Fibroblast of skin of right quadriceps (primary cell): ENCODE data around the gene RUFY3.
"Not testable (repeated sequence)": the region's sequence is repeated elsewhere in the genome, so short reads cannot be mapped to it uniquely, and the experiment has no call there.

ENCODE experiments used
- DNase-seq: peaks from one replicate; pipeline ENCODE4 v3.0.0-alpha.2; 2013

The RUFY3 gene

DNA sequence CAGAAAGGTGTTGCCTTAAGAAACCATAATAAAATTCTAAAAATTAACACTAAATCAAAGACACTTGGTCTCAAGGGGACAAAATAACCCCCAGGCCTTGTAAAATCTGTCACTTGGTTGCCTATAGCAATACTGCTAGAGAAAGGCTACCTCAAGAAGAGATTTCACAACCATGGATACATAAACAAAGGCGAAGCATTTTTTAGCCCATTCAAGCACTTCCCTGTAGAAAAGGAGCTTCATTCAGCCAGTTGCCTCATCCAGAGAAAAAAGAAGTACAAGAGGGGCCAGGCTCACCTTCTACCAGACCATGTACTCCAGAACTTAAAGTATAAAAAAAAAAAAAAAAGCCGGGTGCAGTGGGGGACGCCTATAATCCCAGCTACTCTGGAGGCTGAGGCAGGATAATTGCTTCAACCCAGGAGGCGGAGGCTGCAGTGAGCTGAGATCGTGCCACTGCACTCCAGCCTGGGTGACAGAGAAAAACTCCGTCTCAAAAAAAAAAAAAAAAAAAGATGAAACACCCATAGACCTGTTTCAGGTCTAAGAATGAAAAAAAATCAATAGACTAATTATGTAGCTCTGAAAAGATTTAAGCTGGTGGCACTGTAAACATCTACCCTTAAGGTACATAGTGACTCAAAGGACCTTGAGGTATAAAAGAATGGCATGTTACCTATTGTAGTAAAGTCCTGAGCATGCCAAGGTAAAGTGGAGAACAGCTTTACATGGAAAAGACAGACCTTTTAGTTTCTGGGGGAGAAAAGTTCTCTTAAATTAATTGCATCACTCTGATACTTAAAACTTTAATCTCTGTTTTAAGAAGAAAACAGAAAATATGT, 18.0 kb downstream of the RUFY3 start:
- no peak for DNase-seq

DNA sequence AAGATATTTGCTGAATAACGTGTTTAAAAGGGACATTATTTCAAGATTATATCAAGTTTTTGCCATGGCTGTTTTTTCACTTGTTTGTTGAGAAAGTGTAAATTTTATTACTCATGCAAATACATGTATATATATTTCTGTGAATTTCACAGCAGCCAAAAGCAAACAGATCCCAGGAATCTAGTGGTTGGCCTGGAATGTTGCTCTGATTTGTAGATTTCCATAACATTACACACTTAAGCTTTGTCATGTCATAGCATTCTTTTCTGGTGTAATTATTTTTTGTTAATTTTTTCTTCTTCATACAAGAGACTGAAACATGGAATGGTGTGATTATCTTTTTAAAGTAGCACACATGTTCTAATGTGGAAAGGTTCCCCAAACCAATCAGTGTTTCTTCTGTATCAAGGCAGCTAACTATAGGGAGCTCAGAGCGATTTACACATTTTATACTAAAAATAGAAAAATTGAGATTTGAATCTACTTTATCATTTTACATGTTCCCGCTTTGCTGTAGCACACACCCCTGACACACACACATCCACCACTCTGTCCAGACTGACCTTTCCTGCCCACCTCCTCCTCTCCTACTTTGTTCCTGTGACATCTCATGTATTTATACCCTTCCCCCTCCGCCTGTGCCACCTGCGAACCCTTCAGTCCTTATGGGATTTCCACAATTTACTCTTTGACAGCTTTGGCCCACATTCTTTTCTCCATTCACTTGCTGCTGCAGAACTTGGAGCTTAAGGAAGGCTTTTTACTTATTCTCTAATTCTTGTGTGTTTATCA, 20.3 kb downstream of the RUFY3 start:
- peak; percentile 42 for DNase-seq

DNA sequence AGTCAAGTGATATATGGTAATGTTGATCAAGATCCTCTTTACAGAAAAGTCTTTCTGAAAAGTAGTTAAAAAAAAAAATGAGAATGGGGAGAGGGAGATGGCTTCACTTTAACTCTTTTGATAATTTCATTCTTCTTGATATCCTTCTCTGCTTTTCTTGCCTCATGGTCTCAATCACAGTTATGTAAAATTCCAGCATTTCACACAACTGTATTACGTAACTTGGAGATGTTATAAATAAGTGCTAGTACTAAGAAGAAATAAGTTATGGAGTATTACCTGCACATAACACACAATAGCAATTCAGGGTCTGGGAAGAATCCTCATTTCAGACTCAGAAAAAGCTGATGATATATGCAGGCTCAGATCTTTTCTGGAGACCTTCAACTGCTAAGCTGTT, 22.0 kb downstream of the RUFY3 start:
- no peak for DNase-seq

DNA sequence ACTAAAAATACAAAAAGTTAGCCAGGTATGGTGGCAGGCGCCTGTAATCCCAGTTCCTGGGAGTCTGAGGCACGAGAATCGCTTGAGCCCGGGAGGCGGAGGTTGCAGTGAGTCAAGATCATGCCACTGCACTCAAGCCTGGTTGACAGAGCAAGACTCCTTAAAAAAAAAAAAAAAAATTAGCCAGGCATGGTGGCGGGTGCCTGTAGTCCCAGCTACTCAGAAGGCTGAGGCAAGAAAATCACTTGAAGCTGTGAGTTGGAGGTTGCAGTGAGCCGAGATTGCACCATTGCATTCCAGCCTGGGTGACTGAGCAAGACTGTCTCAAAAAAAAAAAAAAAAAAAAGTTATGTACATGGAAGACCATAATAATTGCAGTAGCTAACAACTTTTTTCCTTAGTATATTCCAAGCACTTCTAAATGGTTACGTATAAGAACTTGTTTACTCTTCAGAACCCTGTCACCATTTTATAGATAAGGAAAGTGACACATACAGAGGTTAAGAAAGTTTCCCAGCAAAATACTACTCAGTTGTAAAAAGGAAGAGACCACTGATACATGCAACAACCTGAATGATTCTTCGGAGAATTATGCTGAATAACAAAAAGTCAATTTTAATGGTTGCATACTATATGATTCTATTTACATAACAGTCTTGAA, 24.5 kb downstream of the RUFY3 start:
- DNase-seq: peak; percentile 73

DNA sequence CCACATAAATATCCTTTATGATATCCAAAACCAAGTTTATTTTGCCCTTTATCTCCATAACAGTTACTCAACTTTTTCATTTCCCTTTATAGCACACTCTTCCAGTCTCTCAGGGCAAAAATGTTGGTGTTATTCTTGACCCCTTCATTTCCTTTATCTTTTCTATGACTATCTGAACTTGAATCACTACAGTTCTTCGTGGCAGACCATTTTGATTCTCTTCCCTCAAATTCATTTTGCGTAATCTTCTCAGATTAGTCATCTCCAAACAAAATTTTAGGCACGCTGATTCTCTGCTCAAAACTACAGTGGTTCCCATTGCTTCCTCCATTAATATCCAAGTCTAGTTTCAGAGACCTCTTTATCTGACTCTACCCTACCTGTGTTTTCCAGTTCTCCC, 26.1 kb downstream of the RUFY3 start:
- DNase-seq: no peak

DNA sequence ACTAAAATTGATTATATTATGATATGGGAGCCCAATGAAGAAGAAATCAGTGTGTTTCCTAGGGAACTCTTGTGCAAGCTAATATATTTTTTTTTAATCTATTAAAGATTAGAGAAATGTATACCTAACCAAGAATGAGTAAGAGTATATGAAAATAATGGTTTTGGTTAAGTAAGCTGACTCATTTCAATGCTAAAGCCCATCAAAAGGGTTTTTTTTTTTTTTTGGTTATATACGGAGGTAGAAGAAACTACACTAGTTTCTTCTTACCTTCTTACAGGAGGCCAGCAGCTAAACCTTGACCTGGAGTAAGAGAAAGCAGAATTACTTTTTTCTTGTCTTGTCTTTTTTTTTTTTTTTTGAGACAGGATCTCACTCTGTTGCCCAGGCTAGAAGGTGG, 27.5 kb downstream of the RUFY3 start:
- DNase-seq: no peak

DNA sequence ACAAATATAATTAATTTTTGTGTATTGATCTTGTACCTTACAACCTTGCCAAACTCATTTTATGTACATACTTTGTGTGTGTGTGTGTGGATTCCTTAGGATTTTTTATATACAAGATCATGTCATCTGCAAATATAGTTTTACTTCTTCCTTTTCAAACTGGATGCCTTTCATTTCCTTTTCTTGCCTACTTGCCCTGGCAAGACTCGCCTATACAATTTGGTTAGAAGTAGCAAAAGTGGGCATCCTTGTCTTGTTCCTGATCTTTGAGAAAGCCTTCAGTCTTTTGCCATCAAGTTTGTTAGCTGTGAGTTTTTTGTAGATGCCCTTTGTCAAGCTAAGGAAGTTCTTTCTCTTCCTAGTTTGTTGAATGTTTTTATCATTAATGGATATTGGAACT, 30.5 kb downstream of the RUFY3 start:
- no peak for DNase-seq

DNA sequence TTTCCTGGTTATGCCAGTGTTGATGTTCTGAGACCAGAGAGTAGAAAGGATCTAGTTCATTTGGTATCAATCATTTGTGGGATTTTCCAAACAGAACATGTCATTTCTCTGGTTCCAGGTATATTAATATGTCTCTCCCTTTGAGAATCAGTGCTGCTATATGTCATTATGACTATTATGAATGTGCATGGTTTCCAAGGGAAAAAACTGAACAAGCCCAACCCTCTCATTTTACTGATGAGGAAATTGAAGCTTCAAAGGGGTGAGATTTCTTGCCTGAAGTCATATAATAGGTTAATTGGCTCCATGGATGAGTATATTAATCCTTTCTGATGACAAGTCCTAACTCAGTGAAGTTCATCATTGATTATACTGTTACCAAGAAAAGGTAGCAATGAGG, 31.9 kb downstream of the RUFY3 start:
- DNase-seq: no peak

DNA sequence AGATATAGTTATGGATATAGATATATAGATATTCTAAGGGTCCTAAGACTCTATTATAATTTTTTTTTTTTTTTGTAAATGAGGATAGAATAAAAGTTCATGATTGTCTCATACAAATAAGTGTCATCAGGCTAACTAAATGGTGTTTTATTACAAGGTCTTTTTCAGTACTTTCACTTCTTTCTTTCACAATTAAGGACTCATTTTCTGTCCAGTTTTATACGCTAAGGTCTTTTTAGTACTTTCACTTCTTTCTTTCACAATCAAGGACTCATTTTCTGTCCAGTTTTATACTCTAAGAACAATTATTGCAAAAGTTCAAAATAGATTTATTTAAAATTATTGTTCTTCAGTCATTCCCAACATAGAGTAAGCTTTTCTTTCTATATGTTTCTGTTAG, 32.7 kb downstream of the RUFY3 start:
- DNase-seq: no peak

DNA sequence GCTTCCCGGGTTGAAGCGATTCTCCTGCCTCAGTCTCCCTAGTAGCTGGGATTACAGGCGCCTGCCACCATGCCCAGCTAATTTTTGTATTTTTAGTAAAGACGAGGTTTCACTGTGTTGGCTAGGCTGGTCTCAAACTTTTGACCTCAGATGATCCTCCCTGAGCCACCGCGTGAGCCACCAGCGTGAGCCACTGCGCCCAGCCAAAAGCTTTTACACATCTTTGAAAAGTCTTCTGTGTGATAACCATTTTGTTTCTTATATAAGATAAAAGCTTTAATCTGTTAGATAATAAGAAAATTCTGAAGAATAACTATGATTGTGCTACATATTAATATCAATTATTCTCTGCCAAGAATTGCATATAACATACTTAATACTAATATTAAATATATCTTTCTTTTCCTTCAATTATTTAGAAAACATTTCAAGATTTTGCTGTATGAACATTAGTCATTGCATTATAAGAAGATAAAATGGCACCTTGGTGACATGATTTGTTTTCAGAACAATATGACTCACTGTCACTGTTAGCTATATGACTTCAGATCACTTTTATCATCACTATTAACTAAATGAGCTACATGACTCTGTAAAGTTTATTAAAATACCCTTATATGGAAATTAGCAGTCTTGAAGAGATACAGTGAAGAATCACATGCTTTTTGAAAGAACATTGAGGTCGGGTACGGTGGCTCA, 33.4 kb downstream of the RUFY3 start:
- no peak for DNase-seq

DNA sequence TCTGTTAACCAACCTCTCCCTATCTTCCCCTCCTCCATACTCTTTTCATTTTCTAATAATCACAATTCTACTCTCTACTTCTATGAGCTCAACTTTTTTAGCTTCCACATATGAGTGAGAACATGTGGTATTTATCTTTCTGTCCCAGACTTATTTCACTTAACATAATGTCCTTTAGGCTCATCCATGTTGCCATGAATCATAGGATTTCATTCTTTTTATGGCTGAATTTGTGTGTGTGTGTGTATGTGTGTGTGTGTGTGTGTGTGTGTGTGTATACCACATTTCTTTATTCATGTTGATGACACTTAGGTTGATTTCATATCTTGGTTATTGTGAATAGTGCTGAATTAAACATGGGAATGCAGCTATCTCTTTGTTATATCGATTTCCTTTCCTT, 37.4 kb downstream of the RUFY3 start:
- peak; percentile 37 for DNase-seq

DNA sequence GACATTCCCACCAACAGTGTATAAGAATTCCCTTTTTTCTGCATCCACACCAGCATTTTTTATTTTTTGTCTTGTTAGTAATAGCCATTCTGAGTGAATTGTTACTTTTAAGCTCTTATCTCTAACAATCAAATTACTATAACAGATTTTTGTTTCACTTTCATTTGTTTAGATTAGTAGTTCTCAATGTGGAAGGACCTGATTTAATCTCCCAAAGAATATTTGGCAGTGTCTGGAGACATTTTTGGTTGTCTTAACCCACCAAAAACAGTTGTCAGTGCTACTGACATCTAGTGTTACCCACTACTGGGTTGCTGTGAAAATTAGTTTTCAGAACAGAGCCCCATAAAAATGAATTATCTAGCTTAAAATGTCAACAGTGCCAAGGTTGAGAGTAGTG, 37.9 kb downstream of the RUFY3 start:
- no peak for DNase-seq

DNA sequence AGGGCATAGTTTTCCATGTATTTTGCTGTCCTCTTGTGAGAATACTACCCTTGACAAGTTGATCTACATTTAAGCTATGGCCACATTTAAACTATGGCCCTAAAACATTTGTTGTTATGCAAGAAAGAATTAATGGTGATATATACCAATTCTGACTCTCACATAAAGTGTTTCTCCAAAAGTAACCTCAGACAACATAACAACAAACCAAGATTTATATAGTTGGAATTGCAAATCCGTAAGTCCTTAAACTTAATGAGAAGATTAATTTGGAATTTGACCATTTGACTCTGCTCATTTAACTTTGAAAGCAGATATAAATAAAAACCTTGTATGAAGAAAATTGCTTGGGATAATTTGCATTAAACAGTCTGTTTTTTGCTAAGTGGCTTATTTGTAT, 38.9 kb downstream of the RUFY3 start:
- no peak for DNase-seq

DNA sequence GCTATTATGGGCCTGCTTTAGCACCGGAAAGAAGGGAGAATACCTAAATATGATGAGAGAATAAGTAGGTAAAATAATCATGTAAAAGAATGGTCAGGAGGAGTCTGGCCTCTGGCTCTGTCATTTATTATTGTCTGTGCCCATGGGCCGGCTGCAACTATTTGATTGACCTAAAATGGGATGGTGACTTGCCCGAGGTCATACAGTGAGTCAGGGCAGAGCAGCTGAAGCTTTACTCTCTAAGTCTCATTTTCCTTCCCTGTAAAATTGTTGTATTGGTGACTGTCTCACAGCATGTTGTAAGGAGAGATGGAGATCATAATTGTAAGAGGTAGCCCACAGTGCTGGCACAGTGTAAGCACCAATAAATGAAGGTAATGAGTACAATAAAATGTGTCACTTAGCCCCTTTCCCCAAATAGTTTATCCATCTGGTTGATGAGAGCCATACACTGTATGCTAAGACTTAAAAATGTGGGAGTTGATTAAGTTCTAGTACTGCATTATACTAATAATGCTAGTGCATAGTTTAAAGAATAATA, 39.6 kb downstream of the RUFY3 start:
- no peak for DNase-seq

DNA sequence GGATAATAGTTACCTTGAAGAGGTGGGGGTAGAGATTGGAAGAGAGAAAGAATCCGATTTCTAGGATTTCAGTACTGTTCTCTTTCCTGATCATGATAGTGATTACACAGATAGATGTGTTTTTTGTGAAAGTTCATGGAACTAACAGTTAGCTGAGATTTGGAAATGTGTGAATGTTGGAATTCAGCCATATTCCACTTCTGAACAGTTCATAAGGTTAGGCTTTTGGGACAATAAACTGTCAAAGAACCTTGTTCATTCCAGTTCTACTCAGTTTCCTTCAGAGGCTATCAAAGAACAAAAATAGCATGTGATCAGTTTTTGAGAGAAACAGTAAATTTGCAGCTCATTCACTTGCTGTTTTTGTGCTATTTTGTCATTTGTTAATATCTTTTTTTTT, 43.6 kb downstream of the RUFY3 start:
- no peak for DNase-seq

DNA sequence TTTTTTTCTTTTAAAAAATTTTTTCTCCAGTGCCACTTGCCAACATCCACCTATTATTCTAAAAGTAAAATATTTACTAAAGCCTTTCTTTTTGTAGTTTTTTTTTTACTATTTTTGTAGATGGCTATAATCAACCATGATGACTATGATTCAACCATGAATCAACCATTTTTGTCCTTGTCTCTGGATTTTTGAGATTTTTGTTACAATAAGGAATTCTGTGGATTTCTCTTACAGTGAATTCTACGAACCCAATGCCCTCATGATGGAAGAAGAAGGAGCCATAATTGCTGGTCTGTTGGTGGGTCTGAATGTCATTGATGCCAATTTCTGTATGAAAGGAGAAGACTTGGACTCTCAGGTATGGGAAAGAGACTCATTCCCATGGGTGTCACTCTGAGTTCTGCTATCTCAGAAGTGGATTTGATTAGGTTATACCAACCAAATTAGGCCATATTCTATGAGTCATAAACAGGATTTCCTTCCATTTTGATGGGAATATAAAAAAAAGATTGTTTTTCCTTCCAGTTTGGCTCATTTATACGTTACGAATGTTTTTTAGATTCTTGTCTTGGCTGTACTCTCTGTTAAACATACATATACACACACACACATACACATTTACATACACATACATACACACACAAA, 46.7 kb downstream of the RUFY3 start:
- peak; percentile 17 for DNase-seq

DNA sequence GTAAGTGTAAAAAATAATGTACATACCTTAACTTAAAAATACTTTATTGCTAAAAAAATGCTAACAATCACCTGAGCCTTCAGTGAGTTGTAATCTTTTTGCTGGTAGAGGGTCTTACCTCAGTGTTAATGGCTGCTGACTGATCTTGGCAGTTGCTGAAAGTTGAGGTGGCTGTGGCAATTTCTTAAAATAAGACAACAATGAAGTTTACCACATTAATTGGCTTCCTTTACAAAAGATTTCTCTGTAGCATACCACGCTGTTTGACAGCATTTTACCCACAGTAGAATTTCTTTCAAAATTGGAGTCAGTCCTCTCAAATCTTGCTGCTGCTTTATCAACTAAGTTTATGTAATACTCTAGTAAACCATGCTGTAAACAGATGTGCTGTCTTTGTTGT, 47.6 kb downstream of the RUFY3 start:
- not testable (repeated sequence) for DNase-seq

DNA sequence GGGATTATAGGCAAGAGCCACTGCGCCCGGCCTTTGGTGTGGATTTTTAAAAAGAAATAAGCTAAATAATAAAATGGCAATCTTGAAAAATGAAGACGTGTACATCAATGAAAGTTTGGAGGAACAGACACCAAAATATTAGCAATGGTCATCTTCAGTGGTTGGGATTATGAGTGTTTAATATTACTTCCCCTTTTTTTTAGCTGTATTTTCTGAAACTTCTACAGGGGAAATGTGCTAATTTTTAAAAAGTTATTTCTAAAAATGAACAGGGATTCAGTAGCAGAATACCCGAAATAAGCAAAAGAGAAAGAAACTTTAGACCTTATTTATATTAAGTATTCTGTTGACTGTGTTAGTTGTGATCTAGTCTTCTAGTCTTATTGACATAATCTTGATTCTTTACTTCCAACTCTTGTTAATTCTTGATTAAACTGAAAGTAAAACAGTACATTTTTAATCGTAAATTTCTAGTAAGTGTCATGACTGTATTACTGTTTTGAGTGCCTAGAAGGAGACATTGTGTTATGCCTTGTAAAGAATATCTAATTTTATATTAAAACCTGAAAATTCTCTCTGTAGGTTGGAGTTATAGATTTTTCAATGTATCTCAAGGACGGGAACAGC, 51.3 kb downstream of the RUFY3 start:
- no peak for DNase-seq

DNA sequence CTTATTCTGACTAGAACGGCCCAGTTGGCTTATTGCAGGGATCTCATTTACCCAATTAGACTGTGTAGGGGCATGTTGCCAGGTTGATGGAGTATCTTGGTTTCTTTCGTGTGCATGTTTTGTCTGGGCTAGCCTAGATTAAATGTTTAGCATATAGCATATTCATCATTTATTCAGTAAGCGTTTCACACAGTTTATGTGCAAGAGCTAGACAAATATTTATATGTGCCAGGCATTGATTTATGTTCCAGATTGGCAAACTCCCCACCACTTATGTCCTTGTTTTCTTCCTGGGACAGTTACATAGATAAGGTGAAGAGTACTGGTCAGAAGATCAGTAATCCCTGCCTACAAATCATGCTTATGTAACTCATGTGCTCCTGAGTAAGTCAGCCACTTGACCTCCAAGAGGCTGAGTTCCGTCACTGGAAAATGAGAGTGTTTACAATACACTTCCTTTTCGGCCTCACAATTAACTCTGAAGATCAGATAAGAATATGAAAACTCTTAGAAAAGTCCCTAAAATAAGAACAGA, 57.2 kb downstream of the RUFY3 start:
- no peak for DNase-seq

DNA sequence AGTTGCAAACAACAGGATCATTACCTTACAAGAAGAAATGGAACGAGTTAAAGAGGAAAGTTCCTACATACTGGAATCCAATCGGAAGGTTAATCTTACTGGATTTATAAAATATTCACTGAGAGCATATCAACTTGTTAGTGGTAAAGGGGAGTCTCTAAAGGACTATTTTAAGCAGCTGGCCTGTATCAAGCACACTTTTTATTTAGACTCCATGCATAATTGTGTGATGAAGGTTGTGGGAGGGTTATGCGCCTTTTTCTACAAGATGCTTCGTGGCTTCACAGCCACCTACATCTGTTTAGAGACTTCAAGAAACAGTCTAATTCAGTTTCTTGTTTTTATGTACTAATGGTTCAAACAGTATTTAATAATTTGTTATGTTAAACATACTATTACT, 61.3 kb downstream of the RUFY3 start:
- DNase-seq: no peak

DNA sequence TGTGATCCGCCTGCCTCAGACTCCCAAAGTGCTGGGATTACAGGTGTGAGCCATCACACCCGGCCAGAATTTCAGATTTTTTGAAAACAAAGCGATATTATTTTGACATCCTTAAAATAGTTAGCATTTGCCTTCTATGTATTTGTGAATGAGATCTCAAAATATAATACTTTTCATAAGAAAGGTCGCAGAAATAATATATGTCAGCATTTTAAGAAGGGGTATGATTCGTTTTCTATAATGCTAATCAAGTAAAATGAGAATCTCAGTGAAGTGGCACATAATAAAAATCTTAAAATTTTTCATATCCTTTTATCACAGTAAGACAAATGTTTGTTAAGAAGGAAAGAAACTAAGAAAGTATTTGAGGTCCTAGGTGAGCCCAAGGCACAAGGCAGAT, 65.7 kb downstream of the RUFY3 start:
- DNase-seq: no peak

DNA sequence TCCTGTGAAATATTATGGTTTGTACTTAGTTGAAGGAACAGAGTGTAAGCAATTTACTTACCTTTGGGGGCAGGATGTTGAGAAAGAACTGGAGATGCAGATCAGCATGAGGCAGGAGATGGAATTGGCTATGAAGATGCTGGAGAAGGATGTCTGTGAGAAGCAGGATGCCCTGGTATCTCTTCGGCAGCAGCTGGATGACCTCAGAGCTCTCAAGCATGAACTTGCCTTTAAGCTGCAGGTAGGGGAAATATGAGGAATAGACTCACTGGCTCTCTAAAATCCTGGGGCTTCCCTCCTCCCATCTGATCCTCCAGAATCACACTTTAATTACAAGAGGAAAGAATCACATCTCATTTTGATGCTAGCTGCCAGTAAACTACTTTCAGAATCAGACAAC, 67.0 kb downstream of the RUFY3 start:
- no peak for DNase-seq
